HG03571 (cell line): ENCODE results near the gene AKAP13.

Experiments used
- ATAC-seq: cut with Tn5 transposase; IDR thresholded peaks from one replicate; pipeline ENCODE4 v1.9.1; 2021; ENCODE audit not compliant: unreplicated experiment

Gene AKAP13

GRCh38 chr15:85762756-85763127 is 382.3 kb downstream of the AKAP13 start:
- no peak for ATAC-seq

- no peak for ATAC-seq
Measured at GRCh38 chr15:85763157-85763556, 382.8 kb downstream of the AKAP13 start.

GRCh38 chr15:85763673-85764633 is 383.6 kb downstream of the AKAP13 start:
- ATAC-seq: no peak

GRCh38 chr15:85764649-85765277 is 384.4 kb downstream of the AKAP13 start:
- no peak for ATAC-seq

- ATAC-seq: no peak
Measured at GRCh38 chr15:85766001-85766831, 385.8 kb downstream of the AKAP13 start.

GRCh38 chr15:85767785-85768529 is 387.6 kb downstream of the AKAP13 start:
- ATAC-seq: no peak

GRCh38 chr15:85768595-85769168 is 388.3 kb downstream of the AKAP13 start:
- no peak for ATAC-seq

GRCh38 chr15:85769182-85769900 is 388.9 kb downstream of the AKAP13 start:
- no peak for ATAC-seq

- ATAC-seq: no peak
Measured at GRCh38 chr15:85770096-85771041, 390.0 kb downstream of the AKAP13 start.

GRCh38 chr15:85771271-85771670 is 390.9 kb downstream of the AKAP13 start:
- ATAC-seq: no peak

- no peak for ATAC-seq
Measured at GRCh38 chr15:85771781-85772445, 391.5 kb downstream of the AKAP13 start.

- ATAC-seq: no peak
Measured at GRCh38 chr15:85772668-85773067, 392.3 kb downstream of the AKAP13 start.

GRCh38 chr15:85773249-85773648 is 392.8 kb downstream of the AKAP13 start:
- no peak for ATAC-seq

- ATAC-seq: no peak
Measured at GRCh38 chr15:85773970-85774369, 393.6 kb downstream of the AKAP13 start.

GRCh38 chr15:85777250-85778106 is 397.1 kb downstream of the AKAP13 start:
- no peak for ATAC-seq

- ATAC-seq: no peak
Measured at GRCh38 chr15:85778107-85778776, 397.8 kb downstream of the AKAP13 start.

GRCh38 chr15:85779249-85779648 is 398.8 kb downstream of the AKAP13 start:
- no peak for ATAC-seq
